ENCODE results near the gene NBAS.
"Not testable (repeated sequence)": the region's sequence is repeated elsewhere in the genome, so short reads cannot be mapped to it uniquely, and the experiment has no call there.

Gene NBAS

GRCh38 chr2:15510552-15510951 is 50.6 kb downstream of the NBAS start:
- TF ChIP-seq Cebpa-rat (IDR thresholded peaks at IDR 0.05), result no peak
- H3K4me2 ChIP-seq, result no peak overlapping the region
- H3K4me3 ChIP-seq, result no peak overlapping the region
- H3K9me3 ChIP-seq, result no peaks in the 10 kb centered on the region
- H3K27ac ChIP-seq, result no peak overlapping the region
- H3K36me3 ChIP-seq, result peaks cover 47% of the 10 kb centered on the region
- no peaks in the 10 kb centered on the region for H4K20me1 ChIP-seq
- H3K9ac ChIP-seq, result no peak overlapping the region
- no peaks in the 10 kb centered on the region for H3K4me1 ChIP-seq
- H3K27me3 ChIP-seq, result no peaks in the 10 kb centered on the region

- no peaks in the 10 kb centered on the region for H4K20me1 ChIP-seq
- no peak overlapping the region for H3K27ac ChIP-seq
- TF ChIP-seq Cebpa-rat (IDR thresholded peaks at IDR 0.05), result no peak
- peaks cover 43% of the 10 kb centered on the region for H3K36me3 ChIP-seq
- no peaks in the 10 kb centered on the region for H3K4me1 ChIP-seq
- H3K4me3 ChIP-seq, result no peak overlapping the region
- no peaks in the 10 kb centered on the region for H3K27me3 ChIP-seq
- no peaks in the 10 kb centered on the region for H3K9me3 ChIP-seq
- H3K9ac ChIP-seq, result no peak overlapping the region
- H3K4me2 ChIP-seq, result no peak overlapping the region
These were observed 51.0 kb downstream of the NBAS start for GRCh38 chr2:15510131-15510530.

- no peaks in the 10 kb centered on the region for H3K4me1 ChIP-seq
- H4K20me1 ChIP-seq, result no peaks in the 10 kb centered on the region
- H3K4me3 ChIP-seq, result no peak overlapping the region
- no peak overlapping the region for H3K4me2 ChIP-seq
- no peak overlapping the region for H3K27ac ChIP-seq
- no peak overlapping the region for H3K9ac ChIP-seq
- H3K9me3 ChIP-seq, result no peaks in the 10 kb centered on the region
- no peak for TF ChIP-seq Cebpa-rat (IDR thresholded peaks at IDR 0.05)
- no peaks in the 10 kb centered on the region for H3K27me3 ChIP-seq
- H3K36me3 ChIP-seq, result peaks cover 43% of the 10 kb centered on the region
These were observed 53.4 kb downstream of the NBAS start for GRCh38 chr2:15507697-15508096.

- Histone ChIP-seq H3K4me3 (no peak overlapping the region), H3K4me1 (no peaks in the 10 kb centered on the region), H4K20me1 (no peaks in the 10 kb centered on the region), H3K9me3 (no peaks in the 10 kb centered on the region), H3K27ac (no peak overlapping the region), H3K4me2 (no peak overlapping the region), H3K27me3 (no peaks in the 10 kb centered on the region), H3K36me3 (peaks cover 42% of the 10 kb centered on the region), H3K9ac (no peak overlapping the region)
- no peak for TF ChIP-seq Cebpa-rat (IDR thresholded peaks at IDR 0.05)
These were observed 54.1 kb downstream of the NBAS start for GRCh38 chr2:15507061-15507460.

- Histone ChIP-seq H3K9ac (no peak overlapping the region), H3K36me3 (peaks cover 47% of the 10 kb centered on the region), H3K9me3 (no peaks in the 10 kb centered on the region), H3K4me1 (no peaks in the 10 kb centered on the region), H3K4me2 (no peak overlapping the region), H3K4me3 (no peak overlapping the region), H3K27me3 (no peaks in the 10 kb centered on the region), H4K20me1 (no peaks in the 10 kb centered on the region), H3K27ac (no peak overlapping the region)
- TF ChIP-seq Cebpa-rat (IDR thresholded peaks at IDR 0.05), result no peak
These were observed 54.8 kb downstream of the NBAS start for GRCh38 chr2:15506229-15506819.

GRCh38 chr2:15504882-15505663 is 56.1 kb downstream of the NBAS start:
- no peak overlapping the region for H3K4me2 ChIP-seq
- no peaks in the 10 kb centered on the region for H3K4me1 ChIP-seq
- TF ChIP-seq Cebpa-rat (IDR thresholded peaks at IDR 0.05), result no peak
- H3K4me3 ChIP-seq, result no peak overlapping the region
- no peaks in the 10 kb centered on the region for H3K9me3 ChIP-seq
- no peaks in the 10 kb centered on the region for H4K20me1 ChIP-seq
- no peak overlapping the region for H3K9ac ChIP-seq
- H3K36me3 ChIP-seq, result peaks cover 47% of the 10 kb centered on the region
- H3K27me3 ChIP-seq, result no peaks in the 10 kb centered on the region
- H3K27ac ChIP-seq, result no peak overlapping the region

GRCh38 chr2:15499251-15499650 is 61.9 kb downstream of the NBAS start:
- H3K4me2 ChIP-seq, H4K20me1 ChIP-seq, H3K4me3 ChIP-seq, H3K27ac ChIP-seq, H3K9ac ChIP-seq, H3K4me1 ChIP-seq, H3K27me3 ChIP-seq: not testable (repeated sequence)
- Histone ChIP-seq H3K36me3 (peaks cover 44% of the 10 kb centered on the region), H3K9me3 (peaks cover 11% of the 10 kb centered on the region)

GRCh38 chr2:15498554-15498953 is 62.6 kb downstream of the NBAS start:
- H3K27me3 ChIP-seq, result no peaks in the 10 kb centered on the region
- no peak overlapping the region for H3K9ac ChIP-seq
- TF ChIP-seq Cebpa-rat (IDR thresholded peaks at IDR 0.05), result no peak
- H3K9me3 ChIP-seq, result peaks cover 11% of the 10 kb centered on the region
- peaks cover 40% of the 10 kb centered on the region for H3K36me3 ChIP-seq
- H4K20me1 ChIP-seq, result no peaks in the 10 kb centered on the region
- no peak overlapping the region for H3K4me3 ChIP-seq
- H3K4me2 ChIP-seq, result no peak overlapping the region
- no peaks in the 10 kb centered on the region for H3K4me1 ChIP-seq
- H3K27ac ChIP-seq, result no peak overlapping the region

- H3K27ac ChIP-seq, result no peak overlapping the region
- H3K4me2 ChIP-seq, result no peak overlapping the region
- peaks cover 11% of the 10 kb centered on the region for H3K9me3 ChIP-seq
- no peaks in the 10 kb centered on the region for H3K27me3 ChIP-seq
- no peak overlapping the region for H3K9ac ChIP-seq
- H3K36me3 ChIP-seq, result peaks cover 28% of the 10 kb centered on the region
- TF ChIP-seq Cebpa-rat (IDR thresholded peaks at IDR 0.05), result no peak
- H3K4me1 ChIP-seq, result no peaks in the 10 kb centered on the region
- H3K4me3 ChIP-seq, result no peak overlapping the region
- no peaks in the 10 kb centered on the region for H4K20me1 ChIP-seq
These were observed 66.3 kb downstream of the NBAS start for GRCh38 chr2:15494877-15495276.

GRCh38 chr2:15492773-15493325 is 68.3 kb downstream of the NBAS start:
- H3K4me1 ChIP-seq, result no peaks in the 10 kb centered on the region
- no peak overlapping the region for H3K4me2 ChIP-seq
- H3K27ac ChIP-seq, result no peak overlapping the region
- no peak overlapping the region for H3K4me3 ChIP-seq
- H3K36me3 ChIP-seq, result peaks cover 19% of the 10 kb centered on the region
- no peaks in the 10 kb centered on the region for H4K20me1 ChIP-seq
- no peak for TF ChIP-seq Cebpa-rat (IDR thresholded peaks at IDR 0.05)
- no peaks in the 10 kb centered on the region for H3K9me3 ChIP-seq
- H3K9ac ChIP-seq, result no peak overlapping the region
- H3K27me3 ChIP-seq, result no peaks in the 10 kb centered on the region
